Kidney (tissue), 14 donors: ENCODE results near the gene PLEKHA8. TPM values are rescaled to one million over a fixed set of nuclear protein-coding genes. Genes with fewer than 3 reads are reported as not detected.

Source experiments
- DNase-seq, 5 donors: peaks; one replicate each; pipeline ENCODE4 v3.0.0-alpha.2; 2013 to 2020
- FAIRE-seq: peaks from 2 replicates; lab custom pipeline; 2012; peaks lifted over from hg19 to GRCh38; lab: Jason Lieb, UNC
- H3K27ac ChIP-seq, 2 donors: one replicate each; pipeline ENCODE4 v1.7.0; 2013; ENCODE audit warnings: low read depth in 2 of 2, low read length in 2 of 2, inconsistent platforms in 1 of 2
- H3K27me3 ChIP-seq: one replicate; pipeline ENCODE4 v1.7.1; 2013; ENCODE audit warnings: low read length, inconsistent platforms; ENCODE audit not compliant: control insufficient read depth, insufficient read depth
- H3K36me3 ChIP-seq, 3 donors: one replicate each; pipeline versions ENCODE4 v1.7.0 to v1.7.1; 2013; ENCODE audit warnings: low read length in 3 of 3, control low read depth in 1 of 3, inconsistent platforms in 1 of 3; ENCODE audit not compliant: insufficient read depth in 3 of 3, control insufficient read depth in 2 of 3
- H3K4me1 ChIP-seq, 3 donors: one replicate each; pipeline versions ENCODE4 v1.7.0 to v1.7.1; 2013; ENCODE audit warnings: low read length in 3 of 3, inconsistent platforms in 1 of 3, low read depth in 1 of 3; ENCODE audit not compliant: control insufficient read depth in 2 of 3, insufficient read depth in 2 of 3
- H3K4me3 ChIP-seq, 3 donors: one replicate each; pipeline versions ENCODE4 v1.7.0 to v1.8.1; 2013; ENCODE audit warnings: low read length in 3 of 3, control low read depth in 1 of 3, inconsistent platforms in 1 of 3
- H3K9ac ChIP-seq, 3 donors: one replicate each; pipeline versions ENCODE4 v1.7.0 to v1.7.1; 2013; ENCODE audit warnings: low read length in 3 of 3, control low read depth in 1 of 3, inconsistent platforms in 1 of 3
- H3K9me3 ChIP-seq, 3 donors: one replicate each; pipeline versions ENCODE4 v1.7.0 to v1.7.1; 2013; ENCODE audit warnings: low read length in 3 of 3, control low read depth in 1 of 3, inconsistent platforms in 1 of 3; ENCODE audit not compliant: control insufficient read depth in 2 of 3, insufficient read depth in 1 of 3
- intact Hi-C: fragments of 100-400 bp; cut with DNase I; formaldehyde crosslinking; loops from one replicate; pipeline ENCODE4 v1.11.1; 2022
- polyA plus RNA-seq: library from polyadenylated mRNA; stranded (reverse); fragments of 350-450 nt; fragmentation: Illumina TruSeq; extraction: RNeasy Lipid Tissue Mini Kit (QIAGEN cat#74804); gene quantifications from one replicate; pipeline ENCODE4 v1.2.3, GENCODE V29; 2014; ENCODE audit warnings: low read depth, low replicate concordance; ENCODE audit not compliant: insufficient read depth
- total RNA-seq: library from RNA; stranded (reverse); fragmentation: NEBNext Ultra II Directional; extraction: Animal tissue kit (Norgen Biotek cat#: 25700); gene quantifications from one replicate; pipeline ENCODE4 v1.2.1, GENCODE V29; 2021
- TF ChIP-seq, protein P1 (sequence below): IDR thresholded peaks from 3 replicates; pipeline ENCODE4 v1.5.1; 2012; ENCODE audit warnings: mild to moderate bottlenecking, moderate library complexity, borderline replicate concordance; ENCODE audit not compliant: insufficient read depth; ENCODE audit errors: extremely low read depth
- donor health status: control.
- donor health status: control.
- donor health status: control.
- donor health status: control.
- donor health status: control.
- donor health status: DM: yes; HTN: yes; CAD: no.
- donor health status: Normal renal cell carcinoma (clear cell type).

Gene PLEKHA8
- total and polyA plus RNA-seq, 2 donors from 2014 or later, result 4.8 to 8.5 TPM

- no peak for DNase-seq
- Histone ChIP-seq H3K27ac (no peak overlapping the region), H3K4me1 (no peaks in the 10 kb centered on the region), H3K9me3 (no peaks in the 10 kb centered on the region), H3K4me3 (no peak overlapping the region), H3K27me3 (no peaks in the 10 kb centered on the region), H3K36me3 (peaks cover 0 to 5% (median 0%) of the 10 kb centered on the region in 3 donors), H3K9ac (no peak overlapping the region)
- intact Hi-C loops, result no loop called here
- no peak for FAIRE-seq
- TF ChIP-seq, protein P1, sequence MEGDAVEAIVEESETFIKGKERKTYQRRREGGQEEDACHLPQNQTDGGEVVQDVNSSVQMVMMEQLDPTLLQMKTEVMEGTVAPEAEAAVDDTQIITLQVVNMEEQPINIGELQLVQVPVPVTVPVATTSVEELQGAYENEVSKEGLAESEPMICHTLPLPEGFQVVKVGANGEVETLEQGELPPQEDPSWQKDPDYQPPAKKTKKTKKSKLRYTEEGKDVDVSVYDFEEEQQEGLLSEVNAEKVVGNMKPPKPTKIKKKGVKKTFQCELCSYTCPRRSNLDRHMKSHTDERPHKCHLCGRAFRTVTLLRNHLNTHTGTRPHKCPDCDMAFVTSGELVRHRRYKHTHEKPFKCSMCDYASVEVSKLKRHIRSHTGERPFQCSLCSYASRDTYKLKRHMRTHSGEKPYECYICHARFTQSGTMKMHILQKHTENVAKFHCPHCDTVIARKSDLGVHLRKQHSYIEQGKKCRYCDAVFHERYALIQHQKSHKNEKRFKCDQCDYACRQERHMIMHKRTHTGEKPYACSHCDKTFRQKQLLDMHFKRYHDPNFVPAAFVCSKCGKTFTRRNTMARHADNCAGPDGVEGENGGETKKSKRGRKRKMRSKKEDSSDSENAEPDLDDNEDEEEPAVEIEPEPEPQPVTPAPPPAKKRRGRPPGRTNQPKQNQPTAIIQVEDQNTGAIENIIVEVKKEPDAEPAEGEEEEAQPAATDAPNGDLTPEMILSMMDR, result no peak
These were observed 59.2 kb downstream of the PLEKHA8 start for GRCh38 chr7:30087371-30087770.

GRCh38 chr7:30088362-30088761, 60.1 kb downstream of the PLEKHA8 start:
- H3K27ac ChIP-seq, result no peak overlapping the region

DNA sequence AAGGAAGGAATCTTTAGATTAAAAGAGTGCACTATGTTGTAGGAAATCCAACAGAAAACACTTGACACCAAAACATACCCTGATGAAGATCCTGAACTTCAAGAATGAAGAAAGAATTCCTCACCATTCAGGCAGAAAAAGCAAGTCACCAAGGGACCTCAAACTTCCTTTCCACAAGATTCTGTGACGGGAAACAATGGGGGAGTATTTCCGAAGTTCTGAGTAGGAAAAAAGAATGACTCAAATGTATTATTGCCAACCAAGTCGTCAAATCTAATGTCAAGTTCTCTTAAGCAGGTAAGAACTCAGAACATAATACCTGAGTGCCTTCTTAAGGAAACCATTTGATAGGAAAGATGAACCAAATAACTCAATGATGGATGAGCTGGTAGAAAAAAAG, 61.9 kb downstream of the PLEKHA8 start:
- FAIRE-seq, result no peak
- Histone ChIP-seq H3K9ac (no peak overlapping the region), H3K27me3 (no peaks in the 10 kb centered on the region), H3K9me3 (no peaks in the 10 kb centered on the region), H3K4me1 (no peaks in the 10 kb centered on the region), H3K4me3 (no peak overlapping the region), H3K27ac (no peak overlapping the region), H3K36me3 (peaks cover 0 to 5% (median 0%) of the 10 kb centered on the region in 3 donors)
- DNase-seq, result no peak
- intact Hi-C loops, result no loop called here
- TF ChIP-seq, protein P1, result no peak

More at GRCh38 chr7:30088362-30088761, 60.1 kb downstream of the PLEKHA8 start:
- intact Hi-C loops, result no loop called here
- H3K4me3 ChIP-seq, result no peak overlapping the region
- no peak for FAIRE-seq
- no peaks in the 10 kb centered on the region for H3K27me3 ChIP-seq
- no peak for DNase-seq
- no peak overlapping the region for H3K9ac ChIP-seq
- peaks cover 0 to 5% (median 0%) of the 10 kb centered on the region in 3 donors for H3K36me3 ChIP-seq
- TF ChIP-seq, protein P1, result no peak
- H3K9me3 ChIP-seq, result no peaks in the 10 kb centered on the region
- H3K4me1 ChIP-seq, result no peaks in the 10 kb centered on the region

DNA sequence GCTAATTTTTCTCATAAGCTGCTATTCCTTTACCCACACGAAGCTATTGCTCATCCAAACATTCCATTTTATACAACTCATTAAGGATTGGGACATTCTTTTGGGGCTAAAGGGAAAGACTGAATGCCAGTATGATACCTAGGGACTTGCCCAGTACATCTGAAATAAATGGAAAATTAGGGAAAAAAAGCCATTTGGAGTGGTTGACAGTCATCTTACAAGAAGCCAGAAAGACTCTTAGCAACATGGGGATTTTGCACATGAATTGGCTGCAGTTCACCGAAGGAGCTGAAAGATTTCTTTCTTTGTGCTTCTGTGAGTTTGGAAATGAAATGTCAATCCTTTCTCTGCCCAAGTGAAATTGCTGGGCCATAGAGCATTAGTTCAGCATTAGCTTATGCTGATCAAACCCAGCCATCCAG, 63.3 kb downstream of the PLEKHA8 start:
- Histone ChIP-seq H3K36me3 (no peaks in the 10 kb centered on the region), H3K4me1 (no peaks in the 10 kb centered on the region), H3K9ac (no peak overlapping the region), H3K4me3 (no peak overlapping the region), H3K27me3 (no peaks in the 10 kb centered on the region), H3K9me3 (no peaks in the 10 kb centered on the region), H3K27ac (no peak overlapping the region)
- DNase-seq, result no peak
- intact Hi-C loops, result no loop called here
- no peak for FAIRE-seq
- TF ChIP-seq, protein P1, result no peak
